GM21381 (cell line): ENCODE results near the gene FAM237B.

ENCODE experiments used
- ATAC-seq: cut with Tn5 transposase; IDR thresholded peaks from one replicate; pipeline ENCODE4 v1.9.1; 2021; ENCODE audit warnings: mild to moderate bottlenecking, moderate library complexity; ENCODE audit not compliant: unreplicated experiment

FAM237B gene

GRCh38 chr7:90298145-90299038 is 22.7 kb downstream of the FAM237B start:
- ATAC-seq = no peak

DNA sequence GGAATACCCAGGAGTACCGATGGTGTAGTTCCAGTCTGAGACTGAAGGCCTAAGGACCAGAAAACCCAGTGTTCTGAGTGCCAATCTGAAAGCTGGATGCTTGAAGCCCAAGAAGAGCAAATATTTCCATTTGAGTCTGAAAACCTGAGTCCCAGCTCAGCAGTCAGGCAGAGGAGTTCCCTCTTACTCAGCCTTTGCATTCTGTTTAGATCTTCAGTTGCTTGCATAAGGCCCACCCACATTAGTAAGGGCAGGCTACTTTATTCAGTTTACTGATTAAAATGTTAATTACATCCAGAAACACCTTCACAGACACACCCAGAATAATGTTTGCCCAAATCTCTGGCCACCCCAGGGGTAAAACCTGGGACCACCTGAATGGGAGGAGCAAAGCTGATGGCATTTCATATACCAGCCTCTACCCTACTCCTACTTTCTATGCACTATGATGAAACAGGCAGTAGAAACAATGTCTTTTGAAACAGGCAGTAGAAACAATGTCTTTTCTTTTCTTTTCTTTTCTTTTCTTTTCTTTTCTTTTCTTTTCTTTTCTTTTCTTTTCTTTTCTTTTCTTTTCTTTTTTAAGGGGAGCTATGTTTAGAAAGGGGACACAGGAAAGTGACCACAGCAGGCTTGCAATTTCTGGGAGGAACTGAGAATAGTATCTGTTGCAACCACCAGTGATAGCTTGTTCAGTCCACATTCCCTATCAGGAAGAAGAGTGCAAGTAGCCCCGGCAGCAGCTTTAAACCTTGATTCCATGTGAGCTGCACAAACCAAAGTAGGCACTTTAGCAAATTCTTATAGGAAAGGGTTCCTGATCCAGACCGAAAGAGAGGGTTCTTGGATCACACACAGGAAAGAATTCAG is 30.6 kb downstream of the FAM237B start:
- ATAC-seq = no peak

DNA sequence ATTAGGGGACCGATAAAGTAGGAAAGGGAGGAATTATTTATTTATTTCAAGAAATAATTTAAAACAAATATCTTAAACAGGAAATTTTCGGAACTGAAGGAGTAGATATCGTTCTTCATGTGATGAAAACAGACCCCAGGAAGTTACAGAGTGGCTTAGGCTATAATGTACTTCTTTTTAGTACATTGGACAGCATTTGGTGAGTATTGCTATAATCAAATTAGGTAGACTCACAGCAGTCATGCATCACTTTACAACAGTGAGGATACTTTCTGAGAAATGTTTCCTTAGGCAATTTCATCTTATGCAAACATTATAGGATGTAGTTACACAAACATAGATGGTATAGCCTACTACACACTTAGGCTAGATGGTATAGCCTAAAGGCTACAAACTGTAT is 33.0 kb downstream of the FAM237B start:
- ATAC-seq = no peak

GRCh38 chr7:90276033-90276728 is 44.9 kb downstream of the FAM237B start:
- ATAC-seq = no peak

- ATAC-seq = no peak
Observed at GRCh38 chr7:90274161-90274560, 46.9 kb downstream of the FAM237B start.

- ATAC-seq = no peak
Observed at GRCh38 chr7:90272242-90272641, 48.9 kb downstream of the FAM237B start.

GRCh38 chr7:90271753-90272152 is 49.4 kb downstream of the FAM237B start:
- no peak for ATAC-seq

DNA sequence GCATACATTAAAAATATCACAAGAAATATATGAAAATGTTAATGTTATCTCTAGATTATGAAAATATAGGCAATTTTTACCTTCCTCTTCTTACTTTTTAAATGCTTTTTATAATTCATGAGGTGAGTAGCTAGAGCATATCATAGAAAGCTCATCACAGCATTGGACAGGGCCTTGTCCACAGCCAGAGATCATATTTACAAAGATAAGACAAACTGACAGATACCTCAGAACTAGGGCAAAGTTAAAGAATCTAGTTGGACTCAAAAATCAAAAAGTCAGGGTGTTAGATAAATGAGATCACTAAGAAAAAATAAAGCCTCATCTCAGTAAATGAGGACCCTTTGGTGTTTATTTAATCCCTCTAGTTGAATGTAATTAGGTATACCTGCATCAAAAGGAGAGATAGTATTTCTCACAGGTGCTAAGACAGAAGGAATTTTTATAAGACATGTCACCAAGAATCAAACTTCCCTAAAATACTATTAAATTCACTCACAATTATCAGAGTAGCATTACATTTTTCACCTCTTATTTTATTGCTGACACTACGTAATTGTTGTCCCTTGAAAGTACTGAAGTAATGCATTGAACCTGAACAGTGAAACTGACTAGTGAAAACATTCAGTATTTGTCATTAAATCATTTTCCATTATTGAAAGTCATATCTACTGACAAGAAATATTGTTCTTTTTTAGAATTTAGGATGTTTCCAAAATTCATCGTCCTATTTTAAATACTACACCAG is 50.5 kb downstream of the FAM237B start:
- ATAC-seq = no peak

- ATAC-seq = no peak
Observed at GRCh38 chr7:90269163-90269562, 51.9 kb downstream of the FAM237B start.

GRCh38 chr7:90267263-90267858 is 53.7 kb downstream of the FAM237B start:
- ATAC-seq = no peak

DNA sequence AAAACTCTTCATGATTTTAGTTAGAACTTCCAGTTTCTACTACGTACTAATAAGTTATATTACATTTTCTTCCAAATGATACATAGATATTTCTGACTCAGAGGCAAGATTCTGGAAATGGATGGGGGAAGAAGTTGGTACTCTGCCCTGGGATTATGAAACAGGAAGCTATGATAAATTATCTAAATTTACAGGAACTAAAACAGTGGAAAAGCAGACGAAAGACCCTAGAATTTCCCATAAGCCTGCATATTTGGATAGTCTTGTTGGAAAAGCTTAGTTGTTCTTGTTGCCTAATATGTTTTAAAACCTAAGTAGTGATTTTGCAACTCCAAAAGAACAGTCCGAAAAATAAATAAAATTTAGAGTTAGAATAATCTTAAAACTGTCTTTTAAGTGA is 54.3 kb downstream of the FAM237B start:
- ATAC-seq = no peak
